Hematopoietic multipotent progenitor cell treated with erythropoietin and hydrocortisone succinate and interleukin-3 and kit ligand, for 8 days (in vitro differentiated cells): Measurements from ENCODE around the gene RSPRY1.
A peak's percentile ranks its signal among the peaks of the same experiment; 100 is the strongest.
"Not testable (repeated sequence)": the region's sequence is repeated elsewhere in the genome, so short reads cannot be mapped to it uniquely, and the experiment has no call there.

Experiments used
- DNase-seq: peaks from one replicate; pipeline ENCODE4 v3.0.0-alpha.2; 2015

RSPRY1 gene

DNA sequence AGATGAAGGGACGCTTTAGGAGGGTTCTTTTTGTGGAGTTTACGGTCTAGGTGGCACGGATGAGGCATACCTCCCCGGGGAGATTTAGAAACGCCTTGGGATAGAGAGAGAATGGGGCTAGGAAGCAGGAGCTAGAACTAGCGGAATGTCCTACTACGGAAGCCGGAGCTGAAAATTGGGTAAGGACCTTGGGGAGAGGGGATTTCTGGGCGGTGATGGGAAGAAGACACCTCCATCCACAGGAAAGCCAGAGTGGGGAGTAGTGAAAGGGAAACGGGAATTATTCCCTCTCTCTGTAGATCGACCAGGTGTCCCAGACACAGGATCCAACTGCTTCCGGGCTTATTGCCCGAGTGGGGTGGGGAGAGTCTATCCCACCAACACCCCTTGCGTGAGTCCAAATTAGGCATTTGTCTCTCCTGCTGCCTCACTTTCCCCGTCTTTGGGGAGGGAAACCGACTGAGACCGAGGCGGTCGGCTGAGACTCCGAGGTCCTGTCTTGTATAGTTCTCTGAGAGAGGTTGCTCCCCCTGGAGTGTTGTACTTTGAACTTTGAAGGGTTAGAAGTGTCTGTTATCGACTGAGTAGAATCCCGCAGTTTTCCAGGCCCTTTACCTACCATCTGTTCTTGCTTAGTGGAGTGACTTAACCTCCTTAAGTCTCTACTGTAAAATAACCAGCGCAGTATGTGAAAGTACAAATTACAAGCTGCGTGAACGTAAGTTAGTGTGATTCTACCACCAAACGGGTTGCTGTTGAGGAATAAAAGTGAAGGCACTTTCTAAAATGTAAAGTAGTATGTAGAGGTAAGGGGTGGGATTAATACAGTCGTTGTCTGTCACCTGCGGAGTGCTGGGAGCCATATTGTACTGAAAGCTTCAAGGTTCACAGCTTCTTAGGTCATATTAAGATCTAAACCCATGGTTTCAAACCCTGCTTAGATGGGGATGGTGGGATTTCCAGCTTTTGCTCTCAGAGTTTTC lies 1.0 kb downstream of the RSPRY1 start:
- peak; percentile 35 for DNase-seq

DNA sequence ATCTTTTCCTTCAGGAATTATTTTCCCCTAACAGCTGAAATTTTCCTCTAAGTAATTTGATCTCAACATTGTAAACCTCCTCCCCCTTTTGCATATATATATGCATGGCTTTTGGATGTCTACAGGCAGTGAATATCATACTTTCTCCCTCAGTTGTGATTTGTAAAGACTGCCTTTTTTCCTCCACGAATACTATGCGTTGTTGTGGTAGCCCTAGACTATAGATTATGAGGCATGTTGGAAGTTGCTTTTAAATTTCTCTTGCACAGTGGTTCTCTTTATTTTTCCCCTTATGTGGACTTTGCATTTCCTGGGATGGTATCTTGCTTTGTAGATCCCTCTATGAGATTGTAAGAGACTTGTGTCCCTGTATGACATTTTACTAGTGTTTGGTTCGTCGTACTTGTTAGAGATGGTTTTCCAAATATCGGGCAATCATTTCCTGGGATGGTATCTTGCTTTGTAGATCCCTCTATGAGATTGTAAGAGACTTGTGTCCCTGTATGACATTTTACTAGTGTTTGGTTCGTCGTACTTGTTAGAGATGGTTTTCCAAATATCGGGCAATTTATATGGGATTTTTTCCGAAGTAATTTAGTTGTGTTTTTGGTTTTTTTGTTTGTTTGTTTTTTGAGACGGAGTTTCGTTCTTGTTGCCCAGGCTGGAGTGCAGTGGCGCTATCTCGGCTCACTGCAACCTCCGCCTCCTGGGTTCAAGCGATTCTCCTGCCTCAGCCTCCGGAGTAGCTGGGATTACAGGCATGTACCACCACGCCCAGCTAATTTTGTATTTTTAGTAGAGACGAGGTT lies 2.0 kb downstream of the RSPRY1 start:
- DNase-seq = not testable (repeated sequence)

DNA sequence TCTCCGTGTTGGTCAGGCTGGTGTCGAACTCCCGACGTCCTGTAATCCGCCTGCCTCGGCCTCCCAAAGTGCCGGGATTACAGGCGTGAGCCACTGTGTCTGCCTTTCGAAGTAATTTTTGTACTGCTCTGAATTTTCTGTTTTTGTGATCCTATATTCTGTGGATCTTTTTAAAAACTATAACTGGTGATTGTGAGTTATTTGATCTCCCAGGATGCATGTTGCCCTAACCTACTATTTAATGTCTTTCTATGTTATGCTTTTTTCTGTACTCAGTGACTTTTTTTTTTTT lies 2.5 kb downstream of the RSPRY1 start:
- DNase-seq = no peak

DNA sequence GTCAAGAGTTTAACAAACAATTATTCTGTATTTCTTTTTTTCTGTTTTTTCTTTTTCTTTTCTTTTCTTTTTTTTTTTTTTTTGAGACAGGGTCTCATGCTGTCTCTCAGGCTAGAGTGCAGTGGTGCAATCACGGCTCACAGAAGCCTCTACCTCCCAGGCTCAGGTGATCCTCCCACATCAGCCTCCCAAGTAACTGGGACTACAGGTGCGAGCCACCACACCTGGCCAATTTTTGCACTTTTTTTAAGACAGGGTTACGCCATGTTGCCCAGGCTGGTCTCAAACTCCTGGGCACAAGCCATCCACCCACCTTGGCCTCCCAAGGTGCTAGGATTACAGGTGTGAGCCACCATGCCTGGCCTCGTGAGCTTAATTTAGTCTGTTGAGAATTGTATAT lies 3.4 kb downstream of the RSPRY1 start:
- DNase-seq = not testable (repeated sequence)

DNA sequence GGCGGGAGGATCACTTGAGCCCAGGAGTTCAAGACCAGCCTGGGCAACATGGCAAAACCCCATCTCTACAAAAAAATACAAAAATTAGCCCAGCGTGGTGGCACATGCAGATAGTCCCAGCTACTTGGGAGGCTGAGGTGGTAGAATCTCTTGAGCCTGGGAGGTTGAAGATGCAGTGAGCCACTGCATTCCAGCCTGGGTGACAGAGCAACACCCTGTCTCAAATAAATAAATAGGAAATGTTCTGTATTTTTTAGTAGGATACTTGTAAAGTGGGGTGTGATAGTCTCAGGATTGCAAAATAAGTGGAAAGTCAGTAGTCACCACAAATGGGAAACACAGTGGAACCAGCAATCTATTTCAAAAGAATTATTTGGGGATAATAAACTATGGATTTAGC lies 4.0 kb downstream of the RSPRY1 start:
- DNase-seq = no peak

DNA sequence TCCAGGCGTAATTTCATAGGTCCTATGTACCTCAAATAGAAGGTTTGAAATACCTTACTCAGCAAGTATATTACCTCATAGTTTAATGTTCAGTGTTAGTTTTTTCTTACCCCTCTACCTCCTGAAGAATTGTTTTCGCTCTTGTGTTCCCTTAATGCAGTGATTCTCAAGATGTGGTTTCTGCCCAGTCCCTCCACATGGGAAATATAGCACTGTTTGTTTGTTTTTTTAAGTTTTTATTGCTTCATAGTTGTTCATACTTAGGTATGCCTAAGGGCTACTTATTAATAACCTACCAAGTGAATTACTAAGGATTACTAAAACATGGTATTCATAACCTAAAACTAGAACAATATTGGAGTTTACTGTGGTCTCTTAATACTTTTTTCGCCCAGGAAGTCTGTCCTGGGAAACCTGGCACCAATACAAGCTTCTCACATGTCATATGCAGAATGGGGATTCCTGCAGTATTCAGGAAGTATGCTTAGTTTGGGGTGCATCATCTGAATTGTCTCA lies 5.0 kb downstream of the RSPRY1 start:
- no peak for DNase-seq

DNA sequence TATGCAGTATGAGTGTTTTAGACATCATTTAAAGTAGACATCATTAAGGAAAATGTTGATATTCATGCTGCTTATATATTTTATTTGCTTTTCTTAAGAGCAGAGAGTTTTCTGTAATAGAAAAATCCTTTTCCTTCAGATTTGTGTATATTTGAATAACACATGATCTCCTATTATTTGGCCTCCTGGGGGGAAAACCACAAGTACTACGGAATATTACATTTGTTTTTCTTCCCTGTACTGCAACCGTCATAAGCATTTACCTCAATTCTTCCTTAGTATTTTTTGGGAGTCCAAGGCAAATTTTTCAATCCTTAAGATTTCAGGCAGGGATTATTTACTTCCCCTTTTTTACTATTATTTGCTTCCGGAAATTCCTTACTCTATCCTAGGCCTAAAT lies 6.0 kb downstream of the RSPRY1 start:
- DNase-seq = no peak

DNA sequence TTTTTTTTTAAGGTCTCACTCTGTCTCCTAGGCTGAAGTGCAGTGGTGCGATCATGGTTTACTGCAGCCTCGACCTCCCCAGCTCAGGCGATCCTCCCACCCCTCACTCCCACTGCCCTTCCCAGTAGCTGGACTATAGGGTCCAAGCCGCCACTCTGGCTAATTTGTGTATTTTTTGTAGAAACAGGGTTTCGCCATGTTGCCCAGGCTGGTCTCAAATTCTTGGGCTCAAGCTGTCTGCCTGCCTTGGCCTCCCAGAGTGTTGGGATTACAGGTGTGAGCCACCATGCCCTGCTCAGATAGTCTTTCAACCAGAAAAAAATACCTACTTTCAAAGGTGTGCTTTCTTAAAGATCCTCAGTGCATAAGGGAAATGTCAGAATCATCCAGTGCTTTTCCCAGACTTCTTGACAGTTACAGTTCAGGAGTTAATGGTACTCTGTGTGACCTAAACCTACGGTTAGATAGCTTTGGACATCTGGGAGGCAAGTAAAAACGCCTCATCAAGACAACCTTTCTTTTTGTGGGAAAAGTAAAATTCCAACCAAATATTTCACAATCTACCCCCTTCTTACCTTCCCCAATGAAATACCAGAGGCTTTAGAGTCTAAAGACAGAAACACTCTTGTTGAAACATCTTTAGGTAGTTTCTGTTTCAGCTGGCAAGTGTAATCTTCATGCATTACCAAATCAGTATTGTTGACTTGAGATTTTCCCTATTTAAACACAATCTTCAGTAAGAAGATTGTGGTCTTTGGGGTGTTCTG lies 6.8 kb downstream of the RSPRY1 start:
- DNase-seq = no peak

DNA sequence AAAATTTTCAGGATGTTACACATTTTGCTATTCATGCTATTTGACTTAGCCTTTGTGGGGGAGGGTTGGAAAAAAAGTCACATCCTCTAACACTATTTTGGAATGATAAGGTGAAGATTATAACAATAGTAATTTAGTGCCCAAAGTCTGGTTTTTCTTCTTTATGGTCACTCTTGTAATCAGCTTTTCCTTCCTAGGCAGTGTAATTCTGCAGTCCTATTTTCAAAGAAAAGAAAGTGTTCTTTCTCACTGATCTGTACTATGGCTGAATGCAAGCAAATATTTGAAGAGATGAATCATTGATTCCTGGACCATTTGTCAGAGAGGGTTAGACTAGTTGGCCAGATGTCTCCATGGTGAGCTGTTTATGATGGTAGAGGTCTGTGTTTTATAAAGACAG lies 8.4 kb downstream of the RSPRY1 start:
- no peak for DNase-seq

DNA sequence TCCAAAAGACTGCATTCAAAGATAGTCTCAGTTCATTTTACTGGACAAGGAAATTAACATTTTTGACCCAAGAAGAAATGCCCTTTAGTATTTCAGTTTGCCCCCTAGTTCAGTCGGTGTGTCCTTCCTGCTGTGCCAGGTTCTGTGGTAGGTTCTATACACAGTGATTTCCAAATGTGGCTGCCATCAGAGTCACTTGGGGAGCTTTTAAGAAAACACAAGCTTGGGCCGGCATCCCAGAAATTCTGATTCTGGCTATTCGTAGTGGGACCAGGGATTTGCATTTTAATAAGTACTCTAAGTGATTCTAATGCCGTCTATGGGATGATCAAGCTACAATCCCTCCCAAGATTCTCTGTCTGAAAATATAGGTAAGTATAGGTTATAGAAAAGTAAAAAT lies 10.2 kb downstream of the RSPRY1 start:
- DNase-seq = no peak

DNA sequence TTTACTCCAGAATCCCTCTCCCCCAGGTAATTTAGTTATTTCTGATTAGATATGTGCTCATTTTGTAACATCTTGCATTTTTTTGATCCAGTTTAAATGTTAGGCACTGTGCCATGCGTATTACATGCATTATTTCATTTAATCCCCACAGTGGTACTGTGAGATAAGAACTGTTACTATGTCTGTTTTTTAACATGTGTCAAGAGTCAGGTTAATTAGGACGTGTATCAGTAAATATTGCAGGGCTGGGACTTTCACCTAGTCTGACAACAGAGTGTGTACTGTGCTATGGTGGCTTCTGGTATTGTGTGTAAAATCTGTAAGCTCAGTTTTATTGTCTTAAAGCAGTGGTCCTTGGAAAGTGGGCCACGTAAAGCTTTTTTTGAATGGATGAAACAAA lies 10.6 kb downstream of the RSPRY1 start:
- DNase-seq = peak; percentile 32

DNA sequence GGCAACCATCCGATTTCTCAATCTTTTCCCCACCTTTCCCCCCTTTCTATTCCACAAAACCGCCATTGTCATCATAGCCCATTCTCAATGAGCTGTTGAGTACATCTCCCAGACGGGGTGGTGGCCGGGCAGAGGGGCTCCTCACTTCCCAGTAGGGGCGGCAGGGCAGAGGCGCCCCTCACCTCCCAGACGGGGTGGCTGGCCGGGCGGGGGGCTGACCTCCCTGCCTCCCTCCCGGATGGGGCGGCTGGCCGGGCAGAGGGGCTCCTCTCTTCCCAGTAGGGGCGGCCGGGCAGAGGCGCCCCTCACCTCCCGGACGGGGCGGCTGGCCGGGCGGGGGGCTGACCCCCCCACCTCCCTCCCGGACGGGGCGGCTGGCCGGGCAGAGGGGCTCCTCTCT lies 14.2 kb downstream of the RSPRY1 start:
- not testable (repeated sequence) for DNase-seq

DNA sequence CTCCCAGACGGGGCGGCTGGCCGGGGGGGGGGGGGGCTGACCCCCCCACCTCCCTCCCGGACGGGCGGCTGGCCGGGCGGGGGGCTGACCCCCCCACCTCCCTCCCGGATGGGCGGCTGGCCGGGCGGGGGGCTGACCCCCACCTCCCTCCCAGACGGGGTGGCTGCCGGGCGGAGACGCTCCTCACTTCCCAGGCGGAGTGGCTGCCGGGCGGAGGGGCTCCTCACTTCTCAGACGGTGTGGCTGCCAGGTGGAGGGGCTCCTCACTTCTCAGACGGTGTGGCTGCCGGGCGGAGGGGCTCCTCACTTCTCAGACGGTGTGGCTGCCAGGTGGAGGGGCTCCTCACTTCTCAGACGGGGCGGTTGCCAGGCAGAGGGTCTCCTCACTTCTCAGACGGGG lies 14.8 kb downstream of the RSPRY1 start:
- DNase-seq = not testable (repeated sequence)

DNA sequence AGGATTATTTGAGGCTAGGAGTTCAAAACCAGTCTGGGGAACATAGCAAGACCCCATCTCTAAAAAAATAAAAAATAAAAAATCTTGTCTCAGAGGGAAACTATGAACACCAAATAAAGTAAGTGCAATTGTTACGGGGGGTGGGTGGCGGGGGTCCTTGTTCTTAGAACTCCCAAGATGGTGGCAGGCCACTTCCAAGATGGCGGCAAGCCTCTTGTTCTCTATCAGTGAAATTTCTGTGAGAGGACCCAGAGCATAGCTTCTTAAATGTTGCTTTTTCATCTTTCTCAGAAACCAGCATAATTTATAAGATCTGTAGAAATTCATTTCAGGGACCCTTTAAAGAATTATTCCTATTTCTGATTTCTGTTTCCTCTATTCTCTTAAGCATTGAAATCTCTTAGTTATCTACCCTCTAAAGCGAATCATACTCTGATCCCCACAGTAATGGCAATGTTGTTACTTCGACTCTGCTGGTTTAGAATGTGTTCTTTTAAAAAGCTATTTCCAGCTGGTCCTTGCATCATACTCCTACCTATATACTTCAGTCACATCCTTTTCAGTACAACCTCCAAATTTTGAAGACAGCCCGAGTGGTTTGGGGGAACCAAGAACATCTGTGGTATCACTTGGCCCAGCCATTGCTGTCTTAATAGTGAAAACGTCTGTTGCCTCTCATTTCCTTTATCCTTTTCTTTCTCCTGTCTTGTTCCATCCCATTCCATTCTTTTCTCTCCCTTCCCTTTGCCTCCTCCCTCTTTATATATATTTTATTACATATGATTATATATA lies 16.2 kb downstream of the RSPRY1 start:
- no peak for DNase-seq

DNA sequence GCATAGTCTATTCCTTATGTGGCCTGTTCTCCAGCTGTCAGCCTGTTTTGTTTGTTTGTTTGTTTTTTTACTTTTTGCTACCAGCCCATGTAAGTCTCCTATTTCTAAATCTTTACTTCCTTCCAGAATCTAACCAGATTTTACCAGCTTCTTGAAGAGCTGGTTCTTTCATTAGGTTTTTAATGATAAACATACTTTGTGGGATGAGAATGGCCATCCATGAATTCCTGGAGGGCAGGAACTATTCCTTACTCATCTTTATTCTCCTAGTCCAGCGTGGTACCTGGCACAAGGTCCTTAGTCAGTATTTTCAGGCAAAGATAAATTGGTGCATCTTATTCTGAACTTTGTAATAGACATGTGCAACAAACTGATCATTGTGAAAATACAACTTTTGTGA lies 17.3 kb downstream of the RSPRY1 start:
- DNase-seq = no peak

DNA sequence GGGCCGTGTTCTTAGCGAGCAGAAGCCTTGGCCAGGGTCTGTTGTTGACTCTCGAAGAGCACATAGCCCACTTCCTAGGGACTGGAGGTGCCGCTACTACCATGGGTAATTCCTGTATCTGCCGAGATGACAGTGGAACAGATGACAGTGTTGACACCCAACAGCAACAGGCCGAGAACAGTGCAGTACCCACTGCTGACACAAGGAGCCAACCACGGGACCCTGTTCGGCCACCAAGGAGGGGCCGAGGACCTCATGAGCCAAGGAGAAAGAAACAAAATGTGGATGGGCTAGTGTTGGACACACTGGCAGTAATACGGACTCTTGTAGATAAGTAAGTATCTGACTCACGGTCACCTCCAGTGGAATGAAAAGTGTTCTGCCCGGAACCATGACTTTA lies 18.5 kb downstream of the RSPRY1 start:
- DNase-seq = no peak

DNA sequence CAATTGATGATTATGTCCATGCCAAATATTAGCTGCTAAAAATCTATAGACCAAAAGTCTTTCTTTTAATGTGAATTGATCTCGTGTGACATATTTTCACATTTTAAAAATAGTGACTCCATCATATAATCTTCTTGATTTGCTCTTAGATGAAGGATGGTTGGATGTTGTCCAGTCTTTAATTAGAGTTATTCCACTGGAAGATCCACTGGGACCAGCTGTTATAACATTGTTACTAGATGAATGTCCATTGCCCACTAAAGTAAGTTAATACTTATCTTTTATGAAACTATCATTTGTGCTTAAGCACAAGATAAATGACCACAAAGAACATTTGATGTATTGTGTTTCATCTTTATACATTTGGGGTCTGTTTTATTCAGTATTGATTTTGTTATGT lies 22.8 kb downstream of the RSPRY1 start:
- no peak for DNase-seq

DNA sequence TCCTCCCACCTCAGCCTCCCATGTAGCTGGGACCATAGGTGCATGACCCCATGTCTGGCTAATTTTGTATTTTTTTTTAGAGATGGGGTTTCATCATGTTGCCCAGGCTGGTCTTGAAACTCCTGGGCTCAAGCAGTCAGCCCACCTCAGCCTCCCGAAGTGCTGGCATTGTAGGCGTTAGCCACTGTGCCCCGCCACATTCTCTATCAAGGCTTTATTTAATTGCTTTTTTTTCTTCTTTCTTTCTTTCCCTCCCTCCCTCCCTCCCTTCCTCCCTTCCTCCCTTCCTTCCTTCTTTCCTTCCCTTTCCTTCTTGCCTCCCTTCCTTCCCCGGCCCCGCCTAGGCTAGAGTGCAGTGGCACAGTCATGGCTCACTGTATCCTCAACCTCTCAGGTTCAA lies 23.7 kb downstream of the RSPRY1 start:
- DNase-seq = no peak

DNA sequence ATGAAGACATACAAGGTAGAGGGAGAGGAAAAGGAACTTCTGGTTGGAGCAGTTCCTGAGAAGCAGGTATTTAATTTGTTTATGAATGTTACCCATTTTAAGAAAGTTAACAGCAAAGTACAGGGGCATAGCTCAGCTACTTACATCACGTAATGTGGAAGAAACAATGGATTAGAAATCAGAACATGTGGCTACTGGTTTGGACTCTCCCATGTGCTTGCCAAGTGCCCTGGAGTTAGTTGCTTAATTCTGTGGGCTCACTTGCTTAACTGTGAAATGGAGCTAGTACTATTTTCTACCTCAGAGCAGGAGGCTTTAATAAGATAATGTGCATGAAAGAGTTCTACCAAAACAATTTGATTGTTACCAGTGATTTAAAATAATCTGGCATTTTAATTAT lies 27.3 kb downstream of the RSPRY1 start:
- no peak for DNase-seq

DNA sequence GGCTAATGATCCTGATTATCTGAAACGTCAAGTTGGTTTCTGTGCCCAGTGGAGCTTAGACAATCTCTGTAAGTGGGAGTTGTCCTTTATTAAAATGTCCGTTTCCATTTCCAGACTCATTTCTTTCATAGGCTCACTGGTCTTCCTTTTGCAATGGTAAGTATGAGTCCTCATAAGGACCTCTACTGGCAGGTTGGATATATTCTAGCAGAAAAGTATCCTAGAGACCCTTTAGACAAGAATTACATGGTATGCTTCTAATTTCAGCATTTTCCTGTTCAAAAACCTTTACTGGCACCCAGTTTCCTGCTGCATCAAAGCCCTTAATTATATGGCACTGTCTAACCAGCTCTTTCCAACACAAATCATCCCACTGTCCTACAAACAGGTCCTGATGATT lies 30.8 kb downstream of the RSPRY1 start:
- DNase-seq = no peak

DNA sequence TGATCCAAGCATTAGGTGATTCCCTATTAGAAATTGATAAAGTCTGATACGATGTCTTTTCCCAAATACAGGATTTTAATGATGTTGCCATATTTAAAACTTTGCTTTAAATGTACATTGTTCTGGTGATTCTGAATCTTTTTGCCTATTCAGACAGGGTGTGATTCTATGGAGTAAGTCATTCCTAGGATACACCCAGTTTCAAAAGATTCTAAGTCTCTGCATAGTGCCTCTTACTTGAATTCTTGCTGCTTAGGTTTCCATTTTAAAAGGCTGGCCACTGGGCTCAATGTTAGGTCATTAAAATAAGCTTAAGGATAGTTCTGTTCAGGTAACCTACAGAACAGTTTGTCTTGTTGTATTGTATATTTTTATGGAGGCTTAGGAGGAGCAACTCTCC lies 36.9 kb downstream of the RSPRY1 start:
- DNase-seq = no peak

DNA sequence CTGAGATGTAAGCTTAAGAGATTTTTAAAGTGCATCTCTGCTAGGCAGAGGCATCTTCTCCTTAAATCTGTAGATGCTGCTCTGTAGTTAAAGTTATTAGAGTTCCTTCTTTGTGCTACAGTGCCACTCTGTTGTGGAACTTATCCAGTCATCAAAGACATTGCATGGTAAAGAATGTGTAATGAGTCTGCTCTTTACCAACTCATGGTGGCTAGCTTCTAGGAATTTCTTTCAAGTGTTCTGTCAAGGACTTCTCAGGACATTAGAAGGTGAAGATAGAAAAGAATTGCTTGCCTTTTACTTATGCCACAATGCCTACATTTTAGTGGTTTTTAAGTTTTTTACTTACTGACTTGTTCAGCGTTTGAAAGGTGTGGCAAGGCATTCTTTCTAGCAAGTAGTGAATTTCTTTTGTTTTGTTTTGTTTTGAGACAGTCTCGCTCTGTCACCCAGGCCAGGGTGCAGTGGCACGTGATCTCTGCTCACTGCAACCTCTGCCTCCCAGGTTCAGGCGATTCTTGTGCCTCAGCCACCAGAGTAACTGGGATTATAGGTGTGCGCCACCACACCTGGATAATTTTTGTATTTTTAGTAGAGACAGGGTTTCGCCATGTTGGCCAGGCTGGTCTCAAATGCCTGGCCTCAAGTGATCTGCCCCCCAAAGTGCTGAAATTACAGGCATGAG lies 38.7 kb downstream of the RSPRY1 start:
- DNase-seq = no peak
